IMR-90 (cell line): ENCODE data around the gene INMT. TPM values are rescaled to one million over a fixed set of nuclear protein-coding genes. Genes with fewer than 3 reads are reported as not detected.

Experiments used
- ATAC-seq: fragments of 200-7000 bp; cut with Tn5 transposase; 2 replicates; pipeline ENCODE4 v1.9.1; 2020; ENCODE audit warnings: low read depth, mild to moderate bottlenecking, moderate library complexity
- BruUV-seq: library from RNA; stranded (reverse); fragments of 400-500 nt; replicated peaks from 2 replicates; lab custom pipeline; 2021; lab: Mats Ljungman, UMichigan
- CTCF ChIA-PET: fragments of 300-600 bp; formaldehyde crosslinking; extraction: SDS; loops from one replicate; lab custom pipeline; 2021; ENCODE audit warnings: antibody characterized with exemption; lab: Yijun Ruan, JAX
- POLR2A ChIA-PET: fragments of 300-600 bp; sonication (Branson Sonifier 250); formaldehyde crosslinking; loops from one replicate; lab custom pipeline; 2022; ENCODE audit warnings: antibody characterized with exemption; ENCODE audit not compliant: unreplicated experiment; lab: Charles Lee
- DNase-seq: peaks from one replicate; pipeline ENCODE4 v3.0.0; 2013
- H2AFZ ChIP-seq: replicated peaks from 2 replicates; pipeline ENCODE3; 2013; ENCODE audit warnings: low read length, mild to moderate bottlenecking; ENCODE audit not compliant: poor library complexity
- H2AK5ac ChIP-seq: 2 replicates; pipeline ENCODE4 v1.6.1; 2013; ENCODE audit warnings: low read depth, low read length, inconsistent platforms
- H2AK9ac ChIP-seq: replicated peaks from 2 replicates; pipeline ENCODE3; 2013; ENCODE audit warnings: mild to moderate bottlenecking, low read depth, low read length, moderate library complexity; ENCODE audit not compliant: poor library complexity
- H2BK120ac ChIP-seq: 2 replicates; pipeline ENCODE4 v1.6.1; 2013; ENCODE audit warnings: low read depth, low read length, inconsistent platforms
- H2BK15ac ChIP-seq: 3 replicates; pipeline ENCODE4 v1.6.1; 2013; ENCODE audit warnings: low read depth, low read length, inconsistent platforms
- H2BK20ac ChIP-seq: 2 replicates; pipeline ENCODE4 v1.6.1; 2013; ENCODE audit warnings: low read depth, mild to moderate bottlenecking, inconsistent platforms, low read length, moderate library complexity
- H2BK5ac ChIP-seq: 2 replicates; pipeline ENCODE4 v1.6.1; 2013; ENCODE audit warnings: mild to moderate bottlenecking, low read depth, low read length, inconsistent platforms; ENCODE audit not compliant: poor library complexity, severe bottlenecking
- H3K14ac ChIP-seq: replicated peaks from 2 replicates; pipeline ENCODE4 v1.6.1; 2013; ENCODE audit warnings: low read depth, low read length, inconsistent platforms
- H3K18ac ChIP-seq: 2 replicates; pipeline ENCODE4 v1.6.1; 2013; ENCODE audit warnings: low read depth, low read length, control low read depth
- H3K23ac ChIP-seq: 2 replicates; pipeline ENCODE4 v1.6.1; 2013; ENCODE audit warnings: low read depth, low read length, inconsistent platforms
- H3K27ac ChIP-seq: 2 replicates; pipeline ENCODE4 v1.5.1; 2013; ENCODE audit warnings: mild to moderate bottlenecking, control low read depth, low read length; ENCODE audit not compliant: insufficient read depth
- H3K27me3 ChIP-seq: 2 replicates; pipeline ENCODE4 v1.6.1; 2013; ENCODE audit warnings: low read length; ENCODE audit not compliant: control insufficient read depth, insufficient read depth
- H3K36me3 ChIP-seq: 2 replicates; pipeline ENCODE4 v1.6.1; 2013; ENCODE audit warnings: low read length, mixed read lengths; ENCODE audit not compliant: control insufficient read depth, insufficient read depth
- H3K4ac ChIP-seq: 2 replicates; pipeline ENCODE4 v1.6.1; 2013; ENCODE audit warnings: low read depth, low read length, inconsistent platforms
- H3K4me1 ChIP-seq: 2 replicates; pipeline ENCODE4 v1.6.1; 2013; ENCODE audit warnings: low read length, mixed read lengths; ENCODE audit not compliant: control insufficient read depth, insufficient read depth
- H3K4me2 ChIP-seq: 2 replicates; pipeline ENCODE4 v1.6.1; 2013; ENCODE audit warnings: low read depth, mild to moderate bottlenecking, control low read depth, low read length, moderate library complexity
- H3K4me3 ChIP-seq: 2 replicates; pipeline ENCODE4 v1.5.1; 2013; ENCODE audit warnings: low read depth, mild to moderate bottlenecking, control low read depth, low read length, moderate library complexity; ENCODE audit not compliant: insufficient read depth
- H3K56ac ChIP-seq: 2 replicates; pipeline ENCODE4 v1.6.1; 2013; ENCODE audit warnings: low read length, inconsistent platforms; ENCODE audit not compliant: insufficient read depth; ENCODE audit errors: extremely low read depth
- H3K79me1 ChIP-seq, 2 experiments: 2 replicates each; pipeline ENCODE4 v1.6.1; 2013; ENCODE audit warnings: low read length in 2 of 2, inconsistent platforms in 1 of 2, low read depth in 1 of 2
- H3K9ac ChIP-seq: 2 replicates; pipeline ENCODE4 v1.6.1; 2013; ENCODE audit warnings: low read depth, low read length, control low read depth
- H3K9me1 ChIP-seq: 2 replicates; pipeline ENCODE4 v1.6.1; 2013; ENCODE audit warnings: low read length, inconsistent platforms; ENCODE audit not compliant: insufficient read depth
- H3K9me3 ChIP-seq: 2 replicates; pipeline ENCODE4 v1.6.1; 2013; ENCODE audit warnings: low read length; ENCODE audit not compliant: control insufficient read depth, insufficient read depth
- H4K20me1 ChIP-seq: 2 replicates; pipeline ENCODE4 v1.6.1; 2013; ENCODE audit warnings: low read length, inconsistent platforms; ENCODE audit not compliant: insufficient read depth
- H4K5ac ChIP-seq: 2 replicates; pipeline ENCODE4 v1.6.1; 2013; ENCODE audit warnings: mild to moderate bottlenecking, low read depth, low read length, control low read depth
- H4K8ac ChIP-seq, 2 experiments: 2 replicates each; pipeline ENCODE4 v1.6.1; 2013; ENCODE audit warnings: low read depth in 2 of 2, low read length in 2 of 2, control low read depth in 1 of 2, inconsistent platforms in 1 of 2
- H4K91ac ChIP-seq: 2 replicates; pipeline ENCODE4 v1.6.1; 2013; ENCODE audit warnings: low read depth, low read length, inconsistent platforms; ENCODE audit not compliant: insufficient read depth
- CHD1 ChIP-seq: IDR thresholded peaks from 2 replicates; pipeline ENCODE4 v1.6.1; 2012; ENCODE audit warnings: low read depth, low read length, improper control_type of control experiment
- MAZ ChIP-seq: IDR thresholded peaks from 2 replicates; pipeline ENCODE4 v1.6.1; 2012; ENCODE audit warnings: low read depth, mild to moderate bottlenecking, low read length, improper control_type of control experiment, moderate library complexity, borderline replicate concordance
- MXI1 ChIP-seq: IDR thresholded peaks from 2 replicates; pipeline ENCODE4 v1.6.1; 2012; ENCODE audit warnings: low read depth, mild to moderate bottlenecking, low read length, moderate library complexity, borderline replicate concordance
- POLR2A ChIP-seq: IDR thresholded peaks from 2 replicates; pipeline ENCODE4 v1.6.1; 2012; ENCODE audit warnings: mild to moderate bottlenecking, low read depth, low read length
- RCOR1 ChIP-seq: IDR thresholded peaks from 2 replicates; pipeline ENCODE4 v1.6.1; 2012; ENCODE audit warnings: mild to moderate bottlenecking, low read length, improper control_type of control experiment; ENCODE audit not compliant: insufficient replicate concordance
- WGBS, 2 experiments: methylation state at CpG; one replicate each; pipeline versions ENCODE4 v1.1.5 to v1.1.7; 2013; ENCODE audit warnings: missing lambda C conversion rate in 2 of 2; ENCODE audit not compliant: insufficient read length in 1 of 2; ENCODE audit errors: extremely low coverage in 2 of 2; 5-methylcytosine and 5-hydroxymethylcytosine counted together
- dilution Hi-C: fragments of 300-500 bp; cut with HindIII; formaldehyde crosslinking; loops from one replicate; pipeline ENCODE4 v1.14.3; 2018; ENCODE audit warnings: low sequenced_read_pairs; ENCODE audit not compliant: unreplicated experiment
- in situ Hi-C: fragments of 300-500 bp; cut with MboI; formaldehyde crosslinking; loops from 3 replicates; pipeline ENCODE4 v1.14.3; 2019; ENCODE audit warnings: low sequenced_read_pairs, inconsistent platforms, mixed read lengths
- intact Hi-C: fragments of 100-400 bp; cut with micrococcal nuclease; formaldehyde crosslinking; loops from 2 replicates; pipeline ENCODE4 v1.10.0; 2022
- polyA plus RNA-seq, 3 experiments: library from polyadenylated mRNA; depleted of rRNA; stranded (reverse); fragments of >200 nt; gene quantifications; 2 replicates each; pipeline ENCODE4 v1.2.3, GENCODE V29; 2012; ENCODE audit warnings: low replicate concordance in 1 of 3
- total RNA-seq: library from RNA; depleted of rRNA; stranded (reverse); fragments of >200 nt; gene quantifications from 2 replicates; pipeline ENCODE4 v1.2.3, GENCODE V29; 2012
- TF ChIP-seq, protein P1 (sequence below): fragments of 150-350 bp; IDR thresholded peaks from 2 replicates; pipeline ENCODE4 v1.6.1; 2016; ENCODE audit warnings: low read depth, mild to moderate bottlenecking, low read length, moderate library complexity, borderline replicate concordance
- TF ChIP-seq, protein P2 (sequence below): fragments of 150-350 bp; IDR thresholded peaks from 2 replicates; pipeline ENCODE4 v1.6.1; 2017; ENCODE audit warnings: mild to moderate bottlenecking, antibody characterized with exemption, low read length, low read depth

Gene INMT
- total and polyA plus RNA-seq, 2 of the 4 experiments (the other 2 are of a cell fraction): 0.39 to 2.2 TPM

DNA sequence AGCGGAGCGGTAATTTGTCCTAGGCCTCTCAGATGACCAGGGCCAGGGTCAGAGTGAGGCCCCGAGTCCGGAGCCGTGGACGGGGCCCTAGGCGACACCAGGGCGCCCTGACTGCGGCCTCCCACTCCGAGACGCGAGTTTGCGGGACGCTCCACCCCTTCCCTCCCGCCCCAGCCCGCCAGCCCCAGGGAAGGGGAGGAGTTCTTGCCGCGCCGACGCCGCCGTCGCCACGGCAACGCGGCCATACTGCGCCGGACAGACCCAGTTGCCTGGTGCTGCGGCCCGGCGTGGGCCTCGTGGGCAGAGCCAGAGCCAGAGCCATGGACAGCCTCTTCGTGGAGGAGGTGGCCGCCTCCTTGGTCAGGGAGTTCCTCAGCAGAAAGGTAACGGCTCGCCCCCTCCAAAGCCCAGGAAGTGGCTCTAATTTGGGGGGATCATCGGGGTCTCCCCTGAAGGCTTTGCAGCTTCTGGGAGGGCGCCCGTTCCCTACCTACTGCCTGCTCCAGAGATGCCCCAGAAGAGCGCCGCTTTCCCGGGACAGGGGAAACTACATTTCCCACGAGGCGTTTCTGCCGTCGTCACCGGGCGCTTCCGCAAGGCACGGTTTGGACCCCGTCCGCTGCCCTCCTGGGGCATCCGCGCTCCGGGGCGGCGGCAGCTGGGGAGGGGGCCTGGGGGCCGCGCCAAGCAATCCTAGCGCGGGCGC lies 19.4 kb downstream of the INMT start, which contains the start of gene MINDY4:
MINDY4 (plus strand) TSS at position 244 of the 706 bp plus-strand sequence; CDS start at position 321, 77 bp downstream.
- Histone ChIP-seq H2AK5ac (peak within 1 kb of the TSS; percentile 57), H3K9me1 (peaks cover 7% of the 10 kb centered on the region), H2AFZ (peak within 1 kb of the TSS; percentile 99), H3K27me3 (no peaks in the 10 kb centered on the region), H4K8ac (peak within 1 kb of the TSS; percentile 88 to 92), H2BK5ac (peak within 1 kb of the TSS; percentile 23), H2BK15ac (peak within 1 kb of the TSS; percentile 1; the same call in 1 of the 3 replicates), H2BK20ac (peak within 1 kb of the TSS; percentile 40), H3K4me1 (0 out of 2 replicates have a peak, but pooled peaks cover 2% of the 10 kb centered on the region), H3K9me3 (no peaks in the 10 kb centered on the region), H3K14ac (peak within 1 kb of the TSS; percentile 76), H3K23ac (peak within 1 kb of the TSS; percentile 76), H3K4me2 (peak within 1 kb of the TSS; percentile 98), H4K5ac (peak within 1 kb of the TSS; percentile 51), H3K56ac (peak within 1 kb of the TSS; percentile 65), H3K9ac (peak within 1 kb of the TSS; percentile 75), H3K4me3 (peak within 1 kb of the TSS; percentile 65), H2AK9ac (peak within 1 kb of the TSS; percentile 79), H3K18ac (peak within 1 kb of the TSS; percentile 32; the same call in 1 of the 2 replicates), H3K4ac (peak within 1 kb of the TSS; percentile 72), H2BK120ac (peak within 1 kb of the TSS; percentile 80), H3K79me1 (peaks cover 5 to 25% of the 10 kb centered on the region in 2 experiments), H3K27ac (peak within 1 kb of the TSS; percentile 71), H4K20me1 (no peaks in the 10 kb centered on the region), H4K91ac (peak within 1 kb of the TSS; percentile 51), H3K36me3 (no peaks in the 10 kb centered on the region)
- dilution Hi-C loops: no loop called here
- peak; percentile 98 for ATAC-seq
- 3% methylated on average over 15 of the region's 62 CpGs; no CpG with 5 or more reads in 1 of the 2 experiments for WGBS, 2 experiments
- BruUV-seq: no TSS peak
- in situ Hi-C loops: no loop called here
- intact Hi-C loops: loop anchor here (1.0 kb wide), 1 partner anchor 20 kb away; no protein-coding TSS in a partner anchor
- peak; percentile 80 for DNase-seq
- ChIA-PET CTCF (no interaction called here), POLR2A (no interaction called here)
- TF ChIP-seq CHD1 (no peak), RCOR1 (no peak), MXI1 (peak; percentile 96; the same call in 1 of the 2 replicates), MAZ (peak; percentile 58; the same call in 1 of the 2 replicates), POLR2A (no peak; the same call in 1 of the 2 replicates)
- TF ChIP-seq, protein P1, sequence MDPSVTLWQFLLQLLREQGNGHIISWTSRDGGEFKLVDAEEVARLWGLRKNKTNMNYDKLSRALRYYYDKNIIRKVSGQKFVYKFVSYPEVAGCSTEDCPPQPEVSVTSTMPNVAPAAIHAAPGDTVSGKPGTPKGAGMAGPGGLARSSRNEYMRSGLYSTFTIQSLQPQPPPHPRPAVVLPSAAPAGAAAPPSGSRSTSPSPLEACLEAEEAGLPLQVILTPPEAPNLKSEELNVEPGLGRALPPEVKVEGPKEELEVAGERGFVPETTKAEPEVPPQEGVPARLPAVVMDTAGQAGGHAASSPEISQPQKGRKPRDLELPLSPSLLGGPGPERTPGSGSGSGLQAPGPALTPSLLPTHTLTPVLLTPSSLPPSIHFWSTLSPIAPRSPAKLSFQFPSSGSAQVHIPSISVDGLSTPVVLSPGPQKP: no peak
- TF ChIP-seq, protein P2, sequence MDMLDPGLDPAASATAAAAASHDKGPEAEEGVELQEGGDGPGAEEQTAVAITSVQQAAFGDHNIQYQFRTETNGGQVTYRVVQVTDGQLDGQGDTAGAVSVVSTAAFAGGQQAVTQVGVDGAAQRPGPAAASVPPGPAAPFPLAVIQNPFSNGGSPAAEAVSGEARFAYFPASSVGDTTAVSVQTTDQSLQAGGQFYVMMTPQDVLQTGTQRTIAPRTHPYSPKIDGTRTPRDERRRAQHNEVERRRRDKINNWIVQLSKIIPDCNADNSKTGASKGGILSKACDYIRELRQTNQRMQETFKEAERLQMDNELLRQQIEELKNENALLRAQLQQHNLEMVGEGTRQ: 0 out of 2 replicates have a peak, but pooled peaks have one; percentile 12
